AG04449 (cell line): ENCODE data around the gene MYO16.
A peak's percentile ranks its signal among the peaks of the same experiment; 100 is the strongest.

Source experiments
- CTCF ChIA-PET: fragments of 350-600 bp; formaldehyde crosslinking; extraction: SDS; loops from one replicate; lab custom pipeline; 2021; ENCODE audit warnings: antibody characterized with exemption; lab: Yijun Ruan, JAX
- POLR2A ChIA-PET: fragments of 400-600, 350-600 bp; formaldehyde crosslinking; extraction: SDS; loops from one replicate; lab custom pipeline; 2020; ENCODE audit warnings: antibody characterized with exemption, inconsistent platforms; lab: Yijun Ruan, JAX
- DNase-seq: peaks from one replicate; pipeline ENCODE4 v3.0.0-alpha.2; 2010; ENCODE audit warnings: low read depth, low spot score
- H3K4me3 ChIP-seq: 2 replicates; pipeline ENCODE4 v1.5.1; 2011; ENCODE audit warnings: low read depth, mild to moderate bottlenecking, control low read depth, low read length
- TF ChIP-seq, protein P1 (sequence below): IDR thresholded peaks from one replicate; pipeline ENCODE4 v1.5.1; 2011; ENCODE audit warnings: mild to moderate bottlenecking, moderate library complexity, low read length, control low read depth, inconsistent platforms; ENCODE audit not compliant: insufficient read depth; ENCODE audit errors: missing control alignments

The MYO16 gene

DNA sequence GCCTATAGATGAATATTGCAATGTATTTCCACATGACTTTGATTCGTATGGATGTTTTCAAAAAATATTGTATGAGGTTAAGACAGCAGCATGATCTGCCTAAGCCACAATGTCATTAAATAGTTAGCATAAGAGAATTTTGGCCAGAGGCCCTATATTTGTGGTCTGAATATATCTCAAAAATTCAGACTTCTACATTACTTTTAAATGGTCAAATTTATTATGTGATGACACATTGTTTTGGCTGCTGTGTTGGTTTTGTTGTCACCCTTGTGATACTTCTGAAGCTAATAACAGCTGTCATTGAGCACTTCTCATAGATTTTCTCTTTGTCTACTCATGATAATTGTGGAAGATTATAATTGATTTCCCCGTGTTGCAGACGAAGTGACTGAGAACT, 288.2 kb downstream of the MYO16 start:
- ChIA-PET CTCF (interaction anchor here (1.5 kb wide), 1 partner anchor 19 kb away, joined by 4 read pairs; no protein-coding TSS in a partner anchor), POLR2A (no interaction called here)
- peak; percentile 17 for DNase-seq
- TF ChIP-seq, protein P1, sequence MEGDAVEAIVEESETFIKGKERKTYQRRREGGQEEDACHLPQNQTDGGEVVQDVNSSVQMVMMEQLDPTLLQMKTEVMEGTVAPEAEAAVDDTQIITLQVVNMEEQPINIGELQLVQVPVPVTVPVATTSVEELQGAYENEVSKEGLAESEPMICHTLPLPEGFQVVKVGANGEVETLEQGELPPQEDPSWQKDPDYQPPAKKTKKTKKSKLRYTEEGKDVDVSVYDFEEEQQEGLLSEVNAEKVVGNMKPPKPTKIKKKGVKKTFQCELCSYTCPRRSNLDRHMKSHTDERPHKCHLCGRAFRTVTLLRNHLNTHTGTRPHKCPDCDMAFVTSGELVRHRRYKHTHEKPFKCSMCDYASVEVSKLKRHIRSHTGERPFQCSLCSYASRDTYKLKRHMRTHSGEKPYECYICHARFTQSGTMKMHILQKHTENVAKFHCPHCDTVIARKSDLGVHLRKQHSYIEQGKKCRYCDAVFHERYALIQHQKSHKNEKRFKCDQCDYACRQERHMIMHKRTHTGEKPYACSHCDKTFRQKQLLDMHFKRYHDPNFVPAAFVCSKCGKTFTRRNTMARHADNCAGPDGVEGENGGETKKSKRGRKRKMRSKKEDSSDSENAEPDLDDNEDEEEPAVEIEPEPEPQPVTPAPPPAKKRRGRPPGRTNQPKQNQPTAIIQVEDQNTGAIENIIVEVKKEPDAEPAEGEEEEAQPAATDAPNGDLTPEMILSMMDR, result no peak
- no peak overlapping the region for H3K4me3 ChIP-seq

DNA sequence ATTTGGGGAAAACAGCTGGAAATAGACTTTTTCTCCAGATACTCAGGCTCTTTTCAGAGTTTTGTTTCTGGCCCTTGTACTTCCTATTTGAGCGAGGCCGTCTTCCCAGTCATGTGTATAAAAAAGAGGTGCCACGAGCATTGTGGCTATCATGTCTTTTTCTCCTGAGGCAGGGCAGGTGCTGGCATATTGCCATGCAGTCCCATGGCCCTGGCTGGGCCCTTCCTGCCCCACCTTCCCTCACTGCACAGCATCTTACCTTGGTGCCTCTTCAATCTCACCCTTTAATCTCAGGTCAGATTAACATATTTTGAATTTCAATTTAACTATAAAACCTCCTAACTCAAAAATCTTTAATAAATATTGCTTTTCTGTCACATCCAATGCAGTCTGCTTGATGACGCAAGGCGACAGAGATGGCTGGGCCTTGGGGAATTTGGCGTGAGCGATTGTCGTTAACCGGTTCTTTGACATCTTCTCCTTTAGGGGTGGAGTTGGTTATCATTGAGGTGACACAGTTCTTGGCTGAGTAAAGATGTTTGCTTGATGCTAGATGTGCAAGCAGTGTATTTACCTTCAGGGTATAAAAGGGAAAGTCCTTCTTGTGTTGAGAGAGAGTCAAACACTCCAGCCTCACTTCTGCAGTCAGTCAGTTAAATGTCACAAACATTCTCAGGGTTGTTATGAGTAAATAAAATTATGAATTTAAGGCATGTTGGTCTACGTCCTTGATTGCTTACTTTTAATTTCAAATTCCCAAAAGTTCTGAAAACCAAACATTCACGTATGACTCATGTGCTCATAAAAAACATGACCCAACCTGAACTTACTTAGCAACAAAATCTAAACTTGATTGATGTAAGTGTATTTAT, 289.9 kb downstream of the MYO16 start:
- no peak for DNase-seq
- POLR2A ChIA-PET, result no interaction called here

DNA sequence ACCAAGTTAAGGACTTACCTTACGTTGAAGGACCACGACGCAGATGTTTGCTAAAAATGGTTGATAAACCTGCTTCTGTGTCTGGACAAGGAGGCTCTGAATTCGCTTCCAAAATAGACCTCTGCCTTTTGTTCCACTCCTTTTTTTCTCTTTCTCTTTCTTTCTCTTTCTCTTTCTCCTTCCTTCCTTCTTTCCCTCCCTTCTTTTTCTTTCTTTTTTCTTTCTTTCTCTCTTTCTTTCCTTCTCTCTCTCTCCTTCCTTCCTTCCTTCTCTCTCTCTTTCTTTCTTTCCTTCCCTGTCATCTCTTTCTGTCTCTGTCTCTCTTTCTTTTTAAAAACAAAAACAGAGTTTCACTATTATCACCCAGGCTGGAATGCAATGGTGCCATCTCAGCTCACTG, 290.7 kb downstream of the MYO16 start:
- POLR2A ChIA-PET, result no interaction called here
- no peak overlapping the region for H3K4me3 ChIP-seq
- CTCF ChIA-PET, result no interaction called here
- no peak for DNase-seq
- TF ChIP-seq, protein P1, result no peak

More for the DNA sequence above, 289.9 kb downstream of the MYO16 start:
- TF ChIP-seq, protein P1, result no peak
- H3K4me3 ChIP-seq, result no peak overlapping the region
- CTCF ChIA-PET, result no interaction called here

- H3K4me3 ChIP-seq, result no peak overlapping the region
- TF ChIP-seq, protein P1, result no peak
- DNase-seq, result no peak
- ChIA-PET POLR2A (no interaction called here), CTCF (no interaction called here)
Observed at GRCh38 chr13:108921238-108921637, 291.8 kb downstream of the MYO16 start.

- TF ChIP-seq, protein P1, result no peak
- H3K4me3 ChIP-seq, result no peak overlapping the region
- no peak for DNase-seq
- ChIA-PET POLR2A (no interaction called here), CTCF (no interaction called here)
Observed at GRCh38 chr13:108922108-108922507, 292.7 kb downstream of the MYO16 start.

DNA sequence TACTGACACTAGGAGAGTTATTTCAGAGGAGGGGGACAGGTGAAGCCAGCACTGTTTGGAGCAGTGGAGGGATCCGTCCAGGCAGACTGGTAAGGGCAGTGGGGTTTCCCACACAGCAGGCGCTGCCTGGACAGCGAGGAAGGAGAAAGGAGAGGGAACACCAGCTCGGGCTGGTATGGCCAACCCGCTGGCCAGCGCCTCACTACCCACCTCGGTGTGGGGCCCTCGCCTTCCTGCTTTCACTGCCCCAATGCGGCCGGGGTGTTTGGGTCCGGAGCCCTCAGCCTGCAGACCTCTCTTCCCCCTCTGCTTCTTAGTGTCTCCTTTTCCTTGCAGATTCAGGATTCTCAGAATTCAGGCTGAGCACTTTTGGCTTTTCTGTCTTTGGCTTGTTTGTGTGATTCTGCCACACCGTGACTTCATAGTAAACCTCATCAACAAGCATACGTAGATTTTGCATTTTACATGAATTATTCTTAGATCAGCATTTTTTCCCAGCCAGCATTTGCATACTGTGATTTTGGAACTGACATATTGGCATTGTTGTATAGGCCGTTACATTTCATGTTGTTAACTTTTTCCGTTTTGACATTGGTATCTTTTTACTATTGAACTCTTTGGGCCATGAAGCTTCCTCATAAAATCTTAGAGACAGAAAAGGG, 294.1 kb downstream of the MYO16 start:
- TF ChIP-seq, protein P1, result no peak
- ChIA-PET POLR2A (no interaction called here), CTCF (interaction anchor here (2.9 kb wide), 1 partner anchor 9 kb away, joined by 9 read pairs; no protein-coding TSS in a partner anchor)
- no peak for DNase-seq
- no peak overlapping the region for H3K4me3 ChIP-seq
